ENCODE measurements around the gene DENND1A. TPM values are rescaled to one million over a fixed set of nuclear protein-coding genes. Genes with fewer than 3 reads are reported as not detected.
A peak's percentile ranks its signal among the peaks of the same experiment; 100 is the strongest.
"Not testable (repeated sequence)": the region's sequence is repeated elsewhere in the genome, so short reads cannot be mapped to it uniquely, and the experiment has no call there.

The DENND1A gene
- total and polyA plus RNA-seq, 2 of the 13 experiments (the other 11 are each of a cell fraction or from before 2014, with no cell fraction given) = 14.8 to 30.1 TPM

GRCh38 chr9:123816817-123817472 lies 113.0 kb downstream of the DENND1A start:
- 0 out of 5 replicates have a peak, but pooled peaks cover 0 to 3% of the 10 kb centered on the region in 2 experiments for H3K36me3 ChIP-seq (replicated peaks in 1 of 2; ENCODE audit: control insufficient read depth in 1 of 2, insufficient read depth in 2 of 2, low read length in 2 of 2)
- H3K9ac ChIP-seq (ENCODE audit: insufficient read depth, low read depth, low read length) = no peak overlapping the region
- H3K27me3 ChIP-seq (ENCODE audit: control insufficient read depth in 1 of 2, insufficient read depth in 2 of 2, low read length in 2 of 2) = no peaks in the 10 kb centered on the region
- peaks cover 32% of the 10 kb centered on the region for H3K79me2 ChIP-seq (ENCODE audit: insufficient read depth, low read length)
- WGBS (ENCODE audit: low lambda C conversion rate) = 95% methylated on average over 5 of the region's 5 CpGs
- DNase-seq (ENCODE audit: low spot score) (no peak), FAIRE-seq (no peak), ATAC-seq (no peak)
- ChIA-PET CTCF (ENCODE audit: low intra/inter-chr PET ratio, low total read pairs) (no interaction called here), POLR2A (no interaction called here)
- no peaks in the 10 kb centered on the region for H3K9me3 ChIP-seq (ENCODE audit: low read length)
- no peak overlapping the region for H2AFZ ChIP-seq (ENCODE audit: low read length)
- H3K4me2 ChIP-seq (ENCODE audit: low read depth, low read length) = no peak overlapping the region
- peaks cover 2% of the 10 kb centered on the region for H4K20me1 ChIP-seq (ENCODE audit: insufficient read depth, low read length)
- peak; percentile 49; the same call in 1 of the 2 replicates for TF ChIP-seq ZNF652 (CRISPR knock-in tag; IDR thresholded peaks at IDR 0.05; ENCODE audit: borderline replicate concordance, low read depth)
- TF ChIP-seq ZNF614 (CRISPR knock-in tag; IDR thresholded peaks at IDR 0.05; ENCODE audit: borderline replicate concordance) = no peak
- 0 out of 2 replicates have a peak, but pooled peaks have one; percentile 41 for TF ChIP-seq ZNF317 (CRISPR knock-in tag; IDR thresholded peaks at IDR 0.05)
- TF ChIP-seq HOMEZ (CRISPR knock-in tag; IDR thresholded peaks at IDR 0.05; ENCODE audit: low read depth) = peak; percentile 43; the same call in 1 of the 2 replicates
- TF ChIP-seq RBAK (CRISPR knock-in tag; IDR thresholded peaks at IDR 0.05) = no peak
- H3K4me1 ChIP-seq (ENCODE audit: insufficient read depth, low read length) = peaks cover 15% of the 10 kb centered on the region
- H3K4me3 ChIP-seq (replicated peaks in 1 of 3; ENCODE audit: insufficient read depth in 1 of 3, low read depth in 2 of 3, low read length in 3 of 3) = no peak overlapping the region
- in situ Hi-C loops (cut with HindIII; ENCODE audit: extremely low pct_ligation_motif_present, low pct_unique_long_range_greater_than_20kb) = no loop called here
- no TSS peak for BruUV-seq (replicated peaks)
- intact Hi-C loops (cut with micrococcal nuclease; ENCODE audit: unreplicated experiment) = no loop called here
- H3K27ac ChIP-seq (ENCODE audit: extremely low read length, insufficient read depth, low read length) = no peak overlapping the region

- H3K36me3 ChIP-seq (replicated peaks in 1 of 2; ENCODE audit: control insufficient read depth in 1 of 2, insufficient read depth in 2 of 2, low read length in 2 of 2); H3K9me3 ChIP-seq (ENCODE audit: low read length); ATAC-seq; H3K4me2 ChIP-seq (ENCODE audit: low read depth, low read length); H2AFZ ChIP-seq (ENCODE audit: low read length); intact Hi-C loops (cut with micrococcal nuclease; ENCODE audit: unreplicated experiment); CTCF ChIA-PET (ENCODE audit: low intra/inter-chr PET ratio, low total read pairs); H3K4me3 ChIP-seq (replicated peaks in 1 of 3; ENCODE audit: insufficient read depth in 1 of 3, low read depth in 2 of 3, low read length in 3 of 3); H4K20me1 ChIP-seq (ENCODE audit: insufficient read depth, low read length); DNase-seq (ENCODE audit: low spot score); BruUV-seq (replicated peaks); FAIRE-seq; in situ Hi-C loops (cut with HindIII; ENCODE audit: extremely low pct_ligation_motif_present, low pct_unique_long_range_greater_than_20kb); POLR2A ChIA-PET; H3K27me3 ChIP-seq (ENCODE audit: control insufficient read depth in 1 of 2, insufficient read depth in 2 of 2, low read length in 2 of 2); H3K27ac ChIP-seq (ENCODE audit: extremely low read length, insufficient read depth, low read length); H3K9ac ChIP-seq (ENCODE audit: insufficient read depth, low read depth, low read length): not testable (repeated sequence)
- WGBS (ENCODE audit: low lambda C conversion rate) = 90% methylated on average over 5 of the region's 5 CpGs
- H3K79me2 ChIP-seq (ENCODE audit: insufficient read depth, low read length) = peaks cover 28% of the 10 kb centered on the region
- H3K4me1 ChIP-seq (ENCODE audit: insufficient read depth, low read length) = peaks cover 15% of the 10 kb centered on the region
Observed at GRCh38 chr9:123815856-123816255, 114.1 kb downstream of the DENND1A start.
